ENCODE results near the gene FAM210A.
"Not testable (repeated sequence)": the region's sequence is repeated elsewhere in the genome, so short reads cannot be mapped to it uniquely, and the experiment has no call there.

Gene FAM210A

DNA sequence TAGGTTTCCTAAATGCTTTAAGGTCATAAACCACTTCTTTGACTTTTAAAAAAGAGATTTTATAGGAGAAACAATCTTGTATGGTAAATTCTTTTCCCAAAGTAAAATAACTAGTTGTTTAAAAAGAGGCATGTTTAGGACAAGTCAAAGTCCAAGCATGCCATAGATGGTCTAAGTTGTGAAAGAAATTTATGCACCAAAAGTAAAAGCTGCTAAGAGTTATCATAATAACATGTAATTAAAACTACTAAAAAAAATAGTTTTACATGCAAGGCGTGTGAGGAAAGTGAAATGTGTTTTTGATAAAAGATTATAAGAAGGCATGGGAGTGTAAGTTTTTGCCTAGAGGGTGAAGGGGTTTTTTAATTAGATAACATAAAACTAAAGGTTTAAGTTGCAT is 22.5 kb downstream of the FAM210A start:
- DNase-seq (ENCODE audit: low read depth, low spot score) = no peak

- no peak for DNase-seq (ENCODE audit: low read depth, low spot score)
Measured at GRCh38 chr18:13700153-13700552, 26.2 kb downstream of the FAM210A start.

DNA sequence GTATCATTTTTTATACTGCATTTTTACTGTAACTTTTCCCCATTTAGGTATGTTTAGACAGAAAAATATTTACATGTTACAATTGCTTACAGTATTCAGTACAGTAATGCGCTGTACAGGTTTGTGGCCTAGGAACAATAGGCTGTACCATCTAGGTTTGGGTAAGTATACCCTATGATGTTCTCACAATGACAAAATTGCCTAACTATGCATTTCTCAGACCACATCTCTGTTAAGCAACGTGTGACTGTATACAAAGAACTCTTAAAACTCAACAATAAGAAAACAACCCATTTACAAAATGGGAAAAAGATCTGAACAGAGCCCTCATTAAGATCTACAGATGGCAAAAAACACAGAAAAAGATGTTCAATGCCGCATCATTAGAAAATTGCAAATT is 29.4 kb downstream of the FAM210A start:
- DNase-seq (ENCODE audit: low read depth, low spot score) = no peak

DNA sequence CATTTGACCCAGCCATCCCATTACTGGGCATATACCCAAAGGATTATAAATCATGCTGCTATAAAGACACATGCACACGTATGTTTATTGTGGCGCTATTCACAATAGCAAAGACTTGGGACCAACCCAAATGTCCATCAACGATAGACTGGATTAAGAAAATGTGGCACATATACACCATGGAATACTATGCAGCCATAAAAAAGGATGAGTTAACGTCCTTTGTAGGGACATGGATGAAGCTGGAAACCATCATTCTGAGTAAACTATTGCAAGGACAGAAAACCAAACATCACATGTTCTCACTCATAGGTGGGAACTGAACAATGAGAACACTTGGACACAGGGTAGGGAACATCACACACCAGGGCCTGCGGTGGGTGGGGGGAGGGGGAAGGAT is 31.0 kb downstream of the FAM210A start:
- not testable (repeated sequence) for DNase-seq (ENCODE audit: low read depth, low spot score)

DNA sequence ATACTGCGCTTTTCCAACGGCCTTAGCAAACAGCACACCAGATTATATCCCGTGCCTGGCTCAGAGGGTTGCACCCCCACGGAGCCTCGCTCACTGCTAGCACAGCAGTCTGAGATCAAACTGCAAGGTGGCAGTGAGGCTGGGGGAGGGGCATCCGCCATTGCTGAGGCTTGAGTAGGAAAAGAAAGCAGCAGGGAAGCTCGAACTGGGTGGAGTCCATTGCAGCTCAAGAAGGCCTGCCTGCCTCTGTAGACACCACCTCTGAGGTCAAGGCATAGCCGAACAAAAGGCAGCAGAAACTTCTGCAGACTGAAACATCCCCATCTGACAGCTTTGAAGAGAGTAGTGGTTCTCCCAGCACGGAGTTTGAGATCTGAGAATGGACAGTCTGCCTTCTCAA is 36.3 kb downstream of the FAM210A start:
- not testable (repeated sequence) for DNase-seq (ENCODE audit: low read depth, low spot score)

- DNase-seq (ENCODE audit: low read depth, low spot score) = no peak
Measured at GRCh38 chr18:13688191-13689136, 37.9 kb downstream of the FAM210A start.

- DNase-seq (ENCODE audit: low read depth, low spot score) = no peak
Measured at GRCh38 chr18:13684546-13684945, 41.8 kb downstream of the FAM210A start.

DNA sequence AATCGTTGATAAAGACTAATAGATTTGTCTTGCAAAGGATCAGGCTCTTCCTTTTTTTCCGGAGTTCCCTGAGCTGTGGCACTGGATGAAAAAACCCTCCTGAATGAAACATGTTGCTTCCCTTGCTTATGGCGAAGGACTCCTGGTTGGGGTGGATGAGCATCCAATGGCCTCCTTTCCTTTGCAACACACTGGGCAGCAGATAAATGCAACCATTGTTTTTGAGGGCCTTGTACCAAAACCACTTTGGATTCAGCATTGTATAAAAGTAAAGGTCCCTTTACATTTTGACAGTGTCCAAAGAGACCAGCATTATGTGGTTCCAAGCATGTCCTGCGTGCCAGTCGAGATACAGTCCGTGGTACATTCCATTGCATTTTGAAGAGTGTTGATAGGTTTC is 44.7 kb downstream of the FAM210A start:
- no peak for DNase-seq (ENCODE audit: low read depth, low spot score)

- DNase-seq (ENCODE audit: low read depth, low spot score) = no peak
Measured at GRCh38 chr18:13680612-13681011, 45.7 kb downstream of the FAM210A start.

DNA sequence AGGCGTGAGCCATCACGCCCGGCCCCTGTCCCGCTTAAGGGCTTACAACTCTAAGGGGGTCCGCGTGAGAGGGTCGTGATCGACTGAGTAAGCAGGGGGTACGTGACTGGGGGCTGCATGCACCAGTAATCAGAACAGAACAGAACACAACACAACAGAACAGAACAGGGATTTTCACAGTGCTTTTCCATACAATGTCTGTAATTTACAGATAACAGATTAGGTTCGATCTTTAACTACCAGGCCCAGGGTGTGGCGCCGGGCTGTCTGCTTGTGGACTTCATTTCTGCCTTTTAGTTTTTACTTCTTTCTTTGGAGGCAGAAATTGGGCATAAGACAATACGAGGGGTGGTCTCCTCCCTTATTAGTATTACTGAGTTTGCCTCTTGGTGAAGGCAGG is 49.0 kb downstream of the FAM210A start:
- not testable (repeated sequence) for DNase-seq (ENCODE audit: low read depth, low spot score)

GRCh38 chr18:13676471-13676870 is 49.9 kb downstream of the FAM210A start:
- no peak for DNase-seq (ENCODE audit: low read depth, low spot score)

GRCh38 chr18:13672657-13673056 is 53.7 kb downstream of the FAM210A start:
- no peak for DNase-seq (ENCODE audit: low read depth, low spot score)

GRCh38 chr18:13661779-13662256 is 64.5 kb downstream of the FAM210A start:
- DNase-seq (ENCODE audit: low read depth, low spot score) = no peak

DNA sequence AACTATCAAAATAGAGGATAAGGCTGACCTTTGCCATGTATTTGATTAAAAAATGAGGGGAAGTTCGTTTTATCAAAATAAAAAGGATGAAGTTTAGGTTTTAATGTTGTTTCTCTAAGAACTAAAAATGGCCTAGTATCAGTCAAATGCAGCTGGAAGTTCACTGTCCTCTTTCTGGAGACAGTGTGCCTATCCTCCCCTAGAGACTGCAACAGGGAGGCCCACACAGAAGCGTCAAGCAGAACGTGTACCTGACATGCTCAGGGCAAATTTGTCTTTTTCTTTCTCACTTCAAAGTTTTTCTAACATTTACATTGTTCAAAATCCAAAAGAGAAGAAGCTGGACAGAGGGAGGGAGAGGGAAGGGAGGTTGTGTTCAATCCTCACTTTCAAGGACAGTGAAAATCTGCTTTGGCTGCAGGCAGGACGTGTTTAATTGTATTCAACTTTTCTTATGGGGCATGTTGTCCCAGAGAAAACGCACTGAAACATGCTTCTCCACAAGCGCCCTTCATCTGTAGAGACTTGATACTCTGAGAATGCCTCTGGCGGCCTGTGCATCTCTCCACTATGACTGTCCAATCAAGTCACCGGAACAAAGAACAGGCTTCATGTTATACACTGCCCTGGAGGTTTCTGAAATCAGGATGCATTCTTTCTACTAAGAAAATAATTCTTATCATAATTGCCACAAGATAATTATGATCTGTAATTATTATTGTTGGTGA is 65.1 kb downstream of the FAM210A start:
- no peak for DNase-seq (ENCODE audit: low read depth, low spot score)

GRCh38 chr18:13660510-13660909 is 65.8 kb downstream of the FAM210A start:
- no peak for DNase-seq (ENCODE audit: low read depth, low spot score)

DNA sequence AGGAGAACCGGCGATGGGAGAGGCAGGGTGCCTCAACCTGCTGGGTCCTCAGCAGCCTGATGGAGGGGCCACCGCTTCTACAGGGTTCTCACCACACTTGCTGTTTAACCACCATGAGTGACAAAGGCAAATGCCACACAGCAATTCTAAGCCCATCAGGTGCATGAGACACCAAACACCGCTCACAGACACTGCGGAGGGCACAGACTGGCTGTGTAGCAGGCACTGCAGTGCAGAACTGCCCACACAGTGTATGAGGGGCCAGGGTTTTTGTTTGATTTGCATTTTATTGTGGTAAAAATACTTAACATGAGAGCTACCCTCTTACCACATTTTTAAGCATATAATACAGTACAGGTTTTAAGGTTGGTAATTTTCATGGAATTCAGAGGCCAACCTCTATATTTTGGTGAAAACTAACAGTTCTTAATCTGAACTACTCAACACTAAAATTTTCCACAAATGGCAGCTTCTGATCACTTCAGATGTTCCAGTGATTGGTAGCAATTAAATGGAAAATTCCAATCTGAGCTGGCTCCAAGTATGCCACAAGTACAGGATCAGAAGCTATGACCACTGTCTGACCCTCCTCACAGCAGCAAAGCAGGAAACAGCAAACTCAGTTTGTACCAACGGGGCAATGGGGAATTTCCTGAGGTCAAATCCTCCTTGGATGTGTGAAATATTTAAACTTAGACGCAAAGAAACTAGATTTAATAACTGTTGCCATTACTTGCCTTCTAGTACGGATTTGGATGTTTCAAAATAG is 67.7 kb downstream of the FAM210A start:
- no peak for DNase-seq (ENCODE audit: low read depth, low spot score)

- no peak for DNase-seq (ENCODE audit: low read depth, low spot score)
Measured at GRCh38 chr18:13657974-13658373, 68.4 kb downstream of the FAM210A start.

DNA sequence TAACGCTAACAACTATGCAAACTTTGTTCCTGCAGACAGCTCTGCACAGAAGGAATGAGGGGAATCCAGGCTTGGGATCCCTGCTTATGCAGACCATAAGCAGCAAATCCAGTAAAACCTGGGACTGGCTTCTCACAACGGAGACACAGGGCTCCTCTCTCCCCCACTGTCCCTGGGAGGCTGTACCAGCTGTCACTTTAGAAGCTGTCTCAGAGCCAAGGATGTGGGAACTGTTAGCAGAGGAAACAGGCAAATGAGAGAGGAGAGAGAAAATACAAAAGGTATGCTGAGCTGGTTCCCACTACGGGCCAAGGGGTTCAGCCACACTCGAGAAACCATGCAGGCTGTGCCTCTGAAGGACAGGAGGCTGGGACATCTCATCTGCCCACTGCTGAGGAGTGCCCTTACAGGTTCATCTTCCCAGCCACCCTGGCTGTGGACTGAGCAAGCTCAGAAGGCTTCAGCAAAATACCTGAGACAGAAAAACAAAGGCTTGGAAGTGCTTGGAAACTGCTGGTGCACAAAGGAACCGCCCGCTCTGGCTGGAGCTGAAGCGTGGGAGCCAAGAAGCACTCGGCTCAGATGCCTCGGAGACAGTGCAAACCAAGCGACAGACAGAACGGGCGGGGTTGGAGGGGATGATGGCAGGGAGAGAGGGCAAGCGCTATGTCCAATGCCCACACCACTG is 72.5 kb downstream of the FAM210A start:
- no peak for DNase-seq (ENCODE audit: low read depth, low spot score)

DNA sequence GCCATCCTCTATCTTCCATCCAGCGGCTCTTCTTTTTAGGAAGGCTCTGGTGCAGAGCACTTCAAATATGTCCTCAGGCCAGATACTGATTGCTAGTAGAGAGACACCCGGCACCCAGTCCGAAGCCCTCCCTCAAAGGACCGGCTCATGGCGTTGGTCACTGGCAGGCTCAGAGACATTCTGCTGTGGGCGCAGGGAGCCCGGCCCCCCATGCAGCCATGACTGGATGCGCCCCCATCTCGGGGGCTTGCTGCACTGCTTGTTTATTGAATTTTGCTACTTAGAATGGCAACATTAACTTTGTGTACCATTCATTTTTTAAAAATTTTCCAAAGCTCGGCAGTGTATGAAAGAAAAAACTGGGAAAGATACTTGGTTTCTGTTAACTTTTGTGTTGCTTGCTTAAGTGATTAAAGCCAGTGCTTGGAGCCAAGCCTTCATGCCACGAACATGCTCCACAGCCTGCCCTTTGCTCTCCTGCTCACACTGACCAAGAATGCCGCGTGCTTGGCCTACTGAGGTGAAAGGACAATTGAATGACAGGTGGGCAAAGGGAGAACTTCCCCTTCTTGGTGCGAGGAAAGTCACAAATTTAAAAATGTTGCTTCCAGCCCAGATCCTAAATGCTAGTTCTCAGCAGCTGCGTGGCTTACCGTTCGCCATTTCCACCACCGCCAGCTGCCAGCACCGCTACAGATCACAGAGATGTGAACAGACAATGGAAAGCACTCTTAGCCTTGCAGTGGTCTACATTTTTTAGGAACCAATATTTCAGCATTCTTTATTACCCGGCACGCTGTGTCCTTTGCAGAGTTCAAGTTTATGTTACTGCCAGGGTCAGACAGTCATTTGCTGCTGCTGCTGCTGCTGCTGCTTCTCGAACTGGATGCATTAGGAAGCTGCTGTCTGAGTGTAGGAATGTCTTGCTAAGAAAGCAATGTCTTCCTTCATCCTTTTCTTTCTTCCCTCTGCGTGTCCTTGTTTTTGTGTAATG is 76.7 kb downstream of the FAM210A start:
- no peak for DNase-seq (ENCODE audit: low read depth, low spot score)

DNA sequence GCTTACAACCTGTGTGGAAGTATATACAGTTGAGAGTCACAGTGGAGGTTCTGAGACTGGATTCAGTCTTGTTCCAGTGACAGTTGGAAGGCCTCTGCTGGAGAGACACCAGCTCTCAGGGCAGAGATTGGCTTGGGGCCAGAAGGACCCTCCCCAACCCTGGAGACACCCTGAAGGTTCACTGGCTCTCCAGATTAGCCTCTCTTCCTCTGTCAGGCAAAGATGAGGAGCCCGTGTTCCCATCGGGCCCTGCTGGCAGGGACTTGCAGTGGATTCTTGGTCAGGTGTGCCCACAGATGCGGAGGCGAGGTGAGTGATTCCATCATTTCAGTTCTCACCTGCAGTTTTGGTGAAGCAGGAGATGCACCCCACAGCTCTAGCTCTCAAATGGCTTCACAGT is 78.6 kb downstream of the FAM210A start:
- no peak for DNase-seq (ENCODE audit: low read depth, low spot score)

All from activated naive CD8-positive, alpha-beta T cell treated with anti-CD3 and anti-CD28 coated beads, Interleukin-2, amount 50 U/mL, for 16 hours (primary cell).